HepG2 (cell line): ENCODE measurements around the gene TMCO6. TPM values are rescaled to one million over a fixed set of nuclear protein-coding genes. Genes with fewer than 3 reads are reported as not detected.

Experiments
- ATAC-seq: fragments of 200-7000 bp; cut with Tn5 transposase; 3 replicates; pipeline ENCODE4 v1.9.1; 2020; ENCODE audit warnings: mild to moderate bottlenecking, moderate library complexity
- BruUV-seq: library from RNA; stranded (reverse); fragments of 400-500 nt; replicated peaks from 2 replicates; lab custom pipeline; 2021; lab: Mats Ljungman, UMichigan
- CTCF ChIA-PET: fragments of 300-600 bp; formaldehyde crosslinking; extraction: SDS; loops from one replicate; lab custom pipeline; 2021; ENCODE audit warnings: low total read pairs, inconsistent platforms, low intra/inter-chr PET ratio; lab: Yijun Ruan, JAX
- POLR2A ChIA-PET: fragments of 350-600 bp; sonication (Branson Sonifier 250); formaldehyde crosslinking; loops from one replicate; lab custom pipeline; 2020; ENCODE audit warnings: antibody characterized with exemption, inconsistent platforms; lab: Yijun Ruan, JAX
- DNase-seq: peaks from one replicate; pipeline ENCODE4 v3.0.0-alpha.2; 2015; ENCODE audit warnings: low spot score
- FAIRE-seq: peaks from 3 replicates; lab custom pipeline; 2011; peaks lifted over from hg19 to GRCh38; lab: Jason Lieb, UNC
- H2AFZ ChIP-seq: one replicate; pipeline ENCODE4 v1.6.1; 2011; ENCODE audit warnings: low read length, inconsistent platforms
- H3K27ac ChIP-seq: fragments of 300-600 bp; 3 replicates; pipeline ENCODE4 v1.8.0; 2011; ENCODE audit warnings: mixed run types, mild to moderate bottlenecking, mixed read lengths, low read length, inconsistent platforms; ENCODE audit not compliant: insufficient read depth; ENCODE audit errors: extremely low read length
- H3K27me3 ChIP-seq, 2 experiments: fragments of 200-600 bp in 1 of 2; 2 replicates in 1 of 2; 3 replicates in 1 of 2; pipeline versions ENCODE4 v1.6.0 to v1.8.0; 2011; ENCODE audit warnings: low read length in 2 of 2, mild to moderate bottlenecking in 2 of 2, moderate library complexity in 2 of 2, inconsistent platforms in 1 of 2; ENCODE audit not compliant: insufficient read depth in 2 of 2, control insufficient read depth in 1 of 2
- H3K36me3 ChIP-seq, 2 experiments: fragments of 200-600 bp in 1 of 2; replicated peaks in 1 of 2; 2 replicates in 1 of 2; 3 replicates in 1 of 2; pipeline versions ENCODE4 v1.5.1 to v1.8.0; 2011; ENCODE audit warnings: low read length in 2 of 2, inconsistent platforms in 1 of 2; ENCODE audit not compliant: insufficient read depth in 2 of 2, control insufficient read depth in 1 of 2
- H3K4me1 ChIP-seq: 2 replicates; pipeline ENCODE4 v1.5.1; 2012; ENCODE audit warnings: low read length, inconsistent platforms; ENCODE audit not compliant: insufficient read depth
- H3K4me2 ChIP-seq: 2 replicates; pipeline ENCODE4 v1.6.0; 2011; ENCODE audit warnings: low read depth, low read length, inconsistent platforms
- H3K4me3 ChIP-seq, 3 experiments: fragments of 200-600 bp in 1 of 3; sonication (generic), shearing (Covaris generic) in 1 of 3; replicated peaks in 1 of 3; 2 replicates each; pipeline ENCODE4 v1.5.1; 2011 to 2016; ENCODE audit warnings: low read length in 3 of 3, inconsistent platforms in 2 of 3, low read depth in 2 of 3, mild to moderate bottlenecking in 2 of 3, control low read depth in 1 of 3, mixed read lengths in 1 of 3; ENCODE audit not compliant: insufficient read depth in 1 of 3
- H3K79me2 ChIP-seq: one replicate; pipeline ENCODE4 v1.6.1; 2011; ENCODE audit warnings: low read length, inconsistent platforms; ENCODE audit not compliant: insufficient read depth
- H3K9ac ChIP-seq: 2 replicates; pipeline ENCODE4 v1.6.0; 2011; ENCODE audit warnings: mild to moderate bottlenecking, low read depth, low read length, inconsistent platforms; ENCODE audit not compliant: insufficient read depth
- H3K9me3 ChIP-seq: 2 replicates; pipeline ENCODE4 v1.5.1; 2012; ENCODE audit warnings: mild to moderate bottlenecking, low read length
- H4K20me1 ChIP-seq: 2 replicates; pipeline ENCODE4 v1.6.0; 2011; ENCODE audit warnings: inconsistent platforms, mild to moderate bottlenecking, low read length, moderate library complexity; ENCODE audit not compliant: insufficient read depth
- ARNT ChIP-seq: fragments of 450-650 bp; IDR thresholded peaks from 2 replicates; pipeline ENCODE4 v1.6.1; 2017
- TCF7L2 ChIP-seq: IDR thresholded peaks from 2 replicates; pipeline ENCODE4 v1.6.1; 2011; ENCODE audit warnings: mild to moderate bottlenecking, low read depth, low read length, moderate library complexity
- ZBTB20 ChIP-seq: sonication (generic); formaldehyde crosslinking; IDR thresholded peaks from 2 replicates; pipeline ENCODE4 v1.8.1; 2023; ENCODE audit warnings: missing genetic modification reagents, low read depth, mild to moderate bottlenecking, borderline replicate concordance
- ZNF703 ChIP-seq: sonication (generic); formaldehyde crosslinking; IDR thresholded peaks from 2 replicates; pipeline ENCODE4 v1.5.1; 2020; ENCODE audit warnings: missing genetic modification reagents, mild to moderate bottlenecking, moderate library complexity, borderline replicate concordance
- WGBS: methylation state at CpG from one replicate; pipeline ENCODE4 v1.1.6; 2017; ENCODE audit warnings: low lambda C conversion rate; 5-methylcytosine and 5-hydroxymethylcytosine counted together
- in situ Hi-C: cut with HindIII; loops from 2 replicates; pipeline ENCODE4 v1.10.0; 2017; ENCODE audit warnings: low pct_unique_long_range_greater_than_20kb; ENCODE audit not compliant: extremely low pct_ligation_motif_present
- intact Hi-C: fragments of 100-400 bp; cut with micrococcal nuclease; formaldehyde crosslinking; loops from one replicate; pipeline ENCODE4 v1.10.0; 2022; ENCODE audit not compliant: unreplicated experiment
- polyA plus RNA-seq, 8 experiments: library from polyadenylated mRNA; depleted of rRNA in 3 of 8; stranded (reverse) in 7 of 8; unstranded in 1 of 8; fragments of >200 nt; fragmentation: Illumina TruSeq in 4 of 8; extraction: Trizol in 4 of 8; gene quantifications; 2 replicates each; pipeline versions ENCODE4 v1.2.1 to v1.2.3, GENCODE V29; 2011 to 2016; ENCODE audit warnings: low read depth in 4 of 8, missing spikeins in 1 of 8, mixed read lengths in 1 of 8; ENCODE audit not compliant: insufficient read depth in 1 of 8
- total RNA-seq, 5 experiments: library from RNA; depleted of rRNA; stranded (reverse); fragments of >200 nt; fragmentation: Illumina TruSeq; extraction: Trizol; gene quantifications; 2 replicates each; pipeline ENCODE4 v1.2.3, GENCODE V29; 2016; ENCODE audit warnings: low read depth in 1 of 5
- TF ChIP-seq, protein P1 (sequence below): sonication (generic); formaldehyde crosslinking; IDR thresholded peaks from 2 replicates; pipeline ENCODE4 v1.5.0; 2020; ENCODE audit warnings: mild to moderate bottlenecking, missing genetic modification reagents
- TF ChIP-seq, protein P2 (sequence below): IDR thresholded peaks from 2 replicates; pipeline ENCODE4 v1.6.1; 2012; ENCODE audit warnings: inconsistent platforms
- TF ChIP-seq, protein P3 (sequence below): sonication (generic); formaldehyde crosslinking; IDR thresholded peaks from 2 replicates; pipeline ENCODE4 v1.4.0; 2020; ENCODE audit warnings: missing genetic modification reagents
- TF ChIP-seq, protein P4 (sequence below): sonication (generic); formaldehyde crosslinking; conservative IDR thresholded peaks from 2 replicates; pipeline ENCODE4 v1.5.0; 2020; ENCODE audit warnings: missing genetic modification reagents
- TF ChIP-seq, protein P5 (sequence below): sonication (generic); formaldehyde crosslinking; IDR thresholded peaks from 2 replicates; pipeline ENCODE4 v1.4.0; 2020; ENCODE audit warnings: mild to moderate bottlenecking, missing genetic modification reagents

The TMCO6 gene
- total and polyA plus RNA-seq, 2 of the 13 experiments (the other 11 are each of a cell fraction or from before 2014, with no cell fraction given), result 16.6 to 28.2 TPM

DNA sequence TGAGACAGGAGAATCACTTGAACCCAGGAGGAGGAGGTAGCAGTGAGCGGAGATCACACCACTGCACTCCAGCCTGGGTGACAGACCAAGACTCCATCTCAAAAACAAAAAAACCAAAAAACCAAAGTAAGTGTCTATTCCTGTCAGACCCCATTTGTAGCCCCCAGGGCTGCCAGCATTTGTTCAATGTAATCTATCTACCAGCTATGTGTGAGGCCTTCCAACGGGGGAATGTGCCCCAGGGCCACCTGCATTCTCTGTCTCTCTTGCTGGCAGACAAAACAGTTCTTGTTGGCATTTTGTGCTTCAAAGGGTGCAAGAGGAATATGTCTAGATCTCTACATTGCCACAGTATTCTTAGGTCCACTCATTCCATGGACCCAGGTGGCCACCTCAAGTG, 40.4 kb upstream of the TMCO6 start:
- Histone ChIP-seq H3K9me3 (no peaks in the 10 kb centered on the region), H3K9ac (no peak overlapping the region), H3K4me2 (no peak overlapping the region), H2AFZ (no peak overlapping the region), H3K27ac (no peak overlapping the region), H3K27me3 (no peaks in the 10 kb centered on the region; a peak in 2 of 5 replicates), H3K4me3 (no peak overlapping the region), H3K36me3 (no peaks in the 10 kb centered on the region), H3K79me2 (no peaks in the 10 kb centered on the region), H4K20me1 (no peaks in the 10 kb centered on the region), H3K4me1 (peaks cover 25% of the 10 kb centered on the region)
- ChIA-PET CTCF (no interaction called here), POLR2A (no interaction called here)
- intact Hi-C loops, result no loop called here
- TF ChIP-seq, protein P1, sequence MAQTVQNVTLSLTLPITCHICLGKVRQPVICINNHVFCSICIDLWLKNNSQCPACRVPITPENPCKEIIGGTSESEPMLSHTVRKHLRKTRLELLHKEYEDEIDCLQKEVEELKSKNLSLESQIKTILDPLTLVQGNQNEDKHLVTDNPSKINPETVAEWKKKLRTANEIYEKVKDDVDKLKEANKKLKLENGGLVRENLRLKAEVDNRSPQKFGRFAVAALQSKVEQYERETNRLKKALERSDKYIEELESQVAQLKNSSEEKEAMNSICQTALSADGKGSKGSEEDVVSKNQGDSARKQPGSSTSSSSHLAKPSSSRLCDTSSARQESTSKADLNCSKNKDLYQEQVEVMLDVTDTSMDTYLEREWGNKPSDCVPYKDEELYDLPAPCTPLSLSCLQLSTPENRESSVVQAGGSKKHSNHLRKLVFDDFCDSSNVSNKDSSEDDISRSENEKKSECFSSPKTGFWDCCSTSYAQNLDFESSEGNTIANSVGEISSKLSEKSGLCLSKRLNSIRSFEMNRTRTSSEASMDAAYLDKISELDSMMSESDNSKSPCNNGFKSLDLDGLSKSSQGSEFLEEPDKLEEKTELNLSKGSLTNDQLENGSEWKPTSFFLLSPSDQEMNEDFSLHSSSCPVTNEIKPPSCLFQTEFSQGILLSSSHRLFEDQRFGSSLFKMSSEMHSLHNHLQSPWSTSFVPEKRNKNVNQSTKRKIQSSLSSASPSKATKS (CRISPR knock-in tag), result no peak
- TF ChIP-seq TCF7L2 (no peak), ZBTB20 (CRISPR knock-in tag) (no peak), ARNT (no peak), ZNF703 (CRISPR knock-in tag) (no peak)
- TF ChIP-seq, protein P2, sequence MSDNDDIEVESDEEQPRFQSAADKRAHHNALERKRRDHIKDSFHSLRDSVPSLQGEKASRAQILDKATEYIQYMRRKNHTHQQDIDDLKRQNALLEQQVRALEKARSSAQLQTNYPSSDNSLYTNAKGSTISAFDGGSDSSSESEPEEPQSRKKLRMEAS, result no peak
- TF ChIP-seq, protein P3, sequence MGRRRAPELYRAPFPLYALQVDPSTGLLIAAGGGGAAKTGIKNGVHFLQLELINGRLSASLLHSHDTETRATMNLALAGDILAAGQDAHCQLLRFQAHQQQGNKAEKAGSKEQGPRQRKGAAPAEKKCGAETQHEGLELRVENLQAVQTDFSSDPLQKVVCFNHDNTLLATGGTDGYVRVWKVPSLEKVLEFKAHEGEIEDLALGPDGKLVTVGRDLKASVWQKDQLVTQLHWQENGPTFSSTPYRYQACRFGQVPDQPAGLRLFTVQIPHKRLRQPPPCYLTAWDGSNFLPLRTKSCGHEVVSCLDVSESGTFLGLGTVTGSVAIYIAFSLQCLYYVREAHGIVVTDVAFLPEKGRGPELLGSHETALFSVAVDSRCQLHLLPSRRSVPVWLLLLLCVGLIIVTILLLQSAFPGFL (CRISPR knock-in tag), result no peak
- TF ChIP-seq, protein P4, sequence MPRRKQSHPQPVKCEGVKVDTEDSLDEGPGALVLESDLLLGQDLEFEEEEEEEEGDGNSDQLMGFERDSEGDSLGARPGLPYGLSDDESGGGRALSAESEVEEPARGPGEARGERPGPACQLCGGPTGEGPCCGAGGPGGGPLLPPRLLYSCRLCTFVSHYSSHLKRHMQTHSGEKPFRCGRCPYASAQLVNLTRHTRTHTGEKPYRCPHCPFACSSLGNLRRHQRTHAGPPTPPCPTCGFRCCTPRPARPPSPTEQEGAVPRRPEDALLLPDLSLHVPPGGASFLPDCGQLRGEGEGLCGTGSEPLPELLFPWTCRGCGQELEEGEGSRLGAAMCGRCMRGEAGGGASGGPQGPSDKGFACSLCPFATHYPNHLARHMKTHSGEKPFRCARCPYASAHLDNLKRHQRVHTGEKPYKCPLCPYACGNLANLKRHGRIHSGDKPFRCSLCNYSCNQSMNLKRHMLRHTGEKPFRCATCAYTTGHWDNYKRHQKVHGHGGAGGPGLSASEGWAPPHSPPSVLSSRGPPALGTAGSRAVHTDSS, result no peak
- TF ChIP-seq, protein P5, sequence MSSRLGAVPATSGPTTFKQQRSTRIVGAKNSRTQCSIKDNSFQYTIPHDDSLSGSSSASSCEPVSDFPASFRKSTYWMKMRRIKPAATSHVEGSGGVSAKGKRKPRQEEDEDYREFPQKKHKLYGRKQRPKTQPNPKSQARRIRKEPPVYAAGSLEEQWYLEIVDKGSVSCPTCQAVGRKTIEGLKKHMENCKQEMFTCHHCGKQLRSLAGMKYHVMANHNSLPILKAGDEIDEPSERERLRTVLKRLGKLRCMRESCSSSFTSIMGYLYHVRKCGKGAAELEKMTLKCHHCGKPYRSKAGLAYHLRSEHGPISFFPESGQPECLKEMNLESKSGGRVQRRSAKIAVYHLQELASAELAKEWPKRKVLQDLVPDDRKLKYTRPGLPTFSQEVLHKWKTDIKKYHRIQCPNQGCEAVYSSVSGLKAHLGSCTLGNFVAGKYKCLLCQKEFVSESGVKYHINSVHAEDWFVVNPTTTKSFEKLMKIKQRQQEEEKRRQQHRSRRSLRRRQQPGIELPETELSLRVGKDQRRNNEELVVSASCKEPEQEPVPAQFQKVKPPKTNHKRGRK (CRISPR knock-in tag), result no peak
- 39% methylated on average over 2 of the region's 2 CpGs for WGBS
- BruUV-seq, result no TSS peak
- ATAC-seq, result no peak
- in situ Hi-C loops, result no loop called here
- no peak for DNase-seq
- FAIRE-seq, result no peak
